Endothelial cell of umbilical vein (primary cell): ENCODE measurements around the gene HDHD3. TPM values are rescaled to one million over a fixed set of nuclear protein-coding genes. Genes with fewer than 3 reads are reported as not detected.
"Not testable (repeated sequence)": the region's sequence is repeated elsewhere in the genome, so short reads cannot be mapped to it uniquely, and the experiment has no call there.

Experiments used
- BruUV-seq: library from RNA; stranded (reverse); fragments of 400-500 nt; replicated peaks from 2 replicates; lab custom pipeline; 2021; lab: Mats Ljungman, UMichigan
- CTCF ChIA-PET: fragments of 300-600, 350-600 bp; sonication (Branson Sonifier 250); formaldehyde crosslinking; loops from one replicate; lab custom pipeline; 2021; ENCODE audit warnings: antibody characterized with exemption, inconsistent platforms; lab: Charles Lee
- POLR2A ChIA-PET: fragments of 300-600, 350-600 bp; sonication (Branson Sonifier 250); formaldehyde crosslinking; loops from one replicate; lab custom pipeline; 2021; ENCODE audit warnings: antibody characterized with exemption, inconsistent platforms; lab: Charles Lee
- DNase-seq: peaks from one replicate; pipeline ENCODE4 v3.0.0-alpha.2; 2011; ENCODE audit warnings: low read depth, low spot score
- FAIRE-seq: peaks from 2 replicates; lab custom pipeline; 2011; peaks lifted over from hg19 to GRCh38; lab: Jason Lieb, UNC
- H2AFZ ChIP-seq: 2 replicates; pipeline ENCODE4 v1.6.0; 2012; ENCODE audit warnings: low read depth, low read length, control low read depth, inconsistent platforms
- H3K27ac ChIP-seq: 2 replicates; pipeline ENCODE4 v1.5.1; 2011; ENCODE audit warnings: low read depth, mild to moderate bottlenecking, control low read depth, low read length, moderate library complexity; ENCODE audit not compliant: insufficient read depth
- H3K27me3 ChIP-seq, 2 experiments: 2 replicates each; pipeline versions ENCODE4 v1.6.0 to v1.6.1; 2011; ENCODE audit warnings: low read length in 2 of 2, mixed read lengths in 1 of 2; ENCODE audit not compliant: control insufficient read depth in 2 of 2, insufficient read depth in 2 of 2
- H3K36me3 ChIP-seq, 2 experiments: 2 replicates in 1 of 2; 3 replicates in 1 of 2; pipeline ENCODE4 v1.5.1; 2011; ENCODE audit warnings: low read length in 2 of 2, mild to moderate bottlenecking in 1 of 2, moderate library complexity in 1 of 2; ENCODE audit not compliant: control insufficient read depth in 2 of 2, insufficient read depth in 2 of 2; ENCODE audit errors: extremely low read depth in 1 of 2
- H3K4me1 ChIP-seq: 3 replicates; pipeline ENCODE4 v1.5.1; 2011; ENCODE audit warnings: mild to moderate bottlenecking, low read length; ENCODE audit not compliant: control insufficient read depth, insufficient read depth; ENCODE audit errors: extremely low read depth
- H3K4me2 ChIP-seq: 2 replicates; pipeline ENCODE4 v1.6.1; 2011; ENCODE audit warnings: low read length, control low read depth, mixed read lengths; ENCODE audit not compliant: insufficient read depth
- H3K4me3 ChIP-seq, 3 experiments: fragments of 200-600 bp in 1 of 3; sonication (generic), shearing (Covaris generic) in 1 of 3; replicated peaks in 1 of 3; 2 replicates each; pipeline ENCODE4 v1.5.1; 2011 to 2016; ENCODE audit warnings: control low read depth in 3 of 3, low read length in 3 of 3, mild to moderate bottlenecking in 2 of 3, inconsistent platforms in 1 of 3, low read depth in 1 of 3, moderate library complexity in 1 of 3; ENCODE audit not compliant: insufficient read depth in 1 of 3
- H3K79me2 ChIP-seq: 2 replicates; pipeline ENCODE4 v1.6.0; 2012; ENCODE audit warnings: low read length, inconsistent platforms; ENCODE audit not compliant: control insufficient read depth, insufficient read depth
- H3K9ac ChIP-seq: replicated peaks from 2 replicates; pipeline ENCODE3; 2011; ENCODE audit warnings: low read length, control low read depth; ENCODE audit not compliant: insufficient read depth; ENCODE audit errors: extremely low read depth
- H3K9me1 ChIP-seq: replicated peaks from 3 replicates; pipeline ENCODE4 v1.6.0; 2011; ENCODE audit warnings: mild to moderate bottlenecking, low read length; ENCODE audit not compliant: control insufficient read depth, insufficient read depth; ENCODE audit errors: extremely low read depth
- H3K9me3 ChIP-seq: replicated peaks from 2 replicates; pipeline ENCODE4 v1.5.1; 2012; ENCODE audit warnings: low read length, inconsistent platforms; ENCODE audit not compliant: control insufficient read depth, insufficient read depth
- H4K20me1 ChIP-seq: replicated peaks from 2 replicates; pipeline ENCODE3; 2011; ENCODE audit warnings: mild to moderate bottlenecking, low read length; ENCODE audit not compliant: control insufficient read depth, insufficient read depth; ENCODE audit errors: extremely low read depth
- EZH2 ChIP-seq: IDR thresholded peaks from 2 replicates; pipeline ENCODE4 v1.6.1; 2012; ENCODE audit warnings: borderline replicate concordance, low read depth, mild to moderate bottlenecking, moderate library complexity, low read length, inconsistent platforms; ENCODE audit not compliant: severe bottlenecking
- FOS ChIP-seq: IDR thresholded peaks from 2 replicates; pipeline ENCODE4 v1.6.1; 2011; ENCODE audit warnings: mild to moderate bottlenecking, low read length, moderate library complexity, borderline replicate concordance; ENCODE audit not compliant: insufficient read depth
- GATA2 ChIP-seq: IDR thresholded peaks from 2 replicates; pipeline ENCODE4 v1.7.0; 2011; ENCODE audit warnings: low read depth, mild to moderate bottlenecking, moderate library complexity, mixed read lengths, low read length; ENCODE audit not compliant: insufficient read length, insufficient read depth
- JUN ChIP-seq: IDR thresholded peaks from 2 replicates; pipeline ENCODE4 v1.6.1; 2011; ENCODE audit warnings: borderline replicate concordance, low read depth; ENCODE audit not compliant: insufficient read length, insufficient read depth
- MAX ChIP-seq: IDR thresholded peaks from 2 replicates; pipeline ENCODE4 v1.6.1; 2011; ENCODE audit not compliant: insufficient read depth, insufficient read length
- MYC ChIP-seq: IDR thresholded peaks from one replicate; pipeline ENCODE4 v1.6.1; 2011; ENCODE audit warnings: mild to moderate bottlenecking, low read depth, low read length
- POLR2A ChIP-seq: IDR thresholded peaks from 2 replicates; pipeline ENCODE4 v1.6.1; 2012; ENCODE audit warnings: low read depth, mild to moderate bottlenecking, control low read depth, low read length
- POLR2AphosphoS5 ChIP-seq: IDR thresholded peaks from 2 replicates; pipeline ENCODE4 v1.6.1; 2012; ENCODE audit warnings: low read depth, mild to moderate bottlenecking, control low read depth, low read length, moderate library complexity; ENCODE audit not compliant: insufficient read depth
- dilution Hi-C: fragments of 300-500 bp; cut with MboI; formaldehyde crosslinking; loops from one replicate; pipeline ENCODE4 v1.15.0; 2019; ENCODE audit warnings: low sequenced_read_pairs; ENCODE audit not compliant: extremely low pct_ligation_motif_present
- intact Hi-C: fragments of 100-400 bp; cut with micrococcal nuclease; formaldehyde crosslinking; loops from one replicate; pipeline ENCODE4 v1.10.0; 2022
- polyA plus RNA-seq, 4 experiments: library from polyadenylated mRNA; depleted of rRNA in 3 of 4; stranded (reverse) in 3 of 4; unstranded in 1 of 4; fragments of >200 nt; gene quantifications; 2 replicates each; pipeline versions ENCODE4 v1.2.1 to v1.2.3, GENCODE V29; 2011 to 2012; ENCODE audit warnings: missing spikeins in 1 of 4
- total RNA-seq: library from RNA; stranded (reverse); gene quantifications from 2 replicates; pipeline ENCODE4 v1.2.3, GENCODE V29; 2021

HDHD3 gene
- total and polyA plus RNA-seq, 2 donors (not counting 3 experiments of a cell fraction or from before 2014, with no cell fraction given) = 7.6 to 14.1 TPM

- Histone ChIP-seq H3K4me3 (no peak overlapping the region), H3K79me2 (no peaks in the 10 kb centered on the region), H3K9me1 (no peaks in the 10 kb centered on the region), H3K36me3 (no peaks in the 10 kb centered on the region), H3K4me2 (no peak overlapping the region), H3K27me3 (no peaks in the 10 kb centered on the region), H3K9ac (no peak overlapping the region), H3K4me1 (no peaks in the 10 kb centered on the region), H3K9me3 (no peaks in the 10 kb centered on the region), H4K20me1 (no peaks in the 10 kb centered on the region), H3K27ac (no peak overlapping the region), H2AFZ (no peak overlapping the region)
- dilution Hi-C loops (no loop called here), intact Hi-C loops (no loop called here)
- ChIA-PET CTCF (no interaction called here), POLR2A (no interaction called here)
- TF ChIP-seq MAX (no peak), POLR2AphosphoS5 (no peak), JUN (no peak), FOS (no peak), POLR2A (no peak), EZH2 (no peak), GATA2 (no peak), MYC (no peak)
- FAIRE-seq (no peak), DNase-seq (no peak)
- BruUV-seq = no TSS peak
These were observed 4.1 kb upstream of the HDHD3 start for GRCh38 chr9:113380869-113381378.

GRCh38 chr9:113379829-113380210 is 3.0 kb upstream of the HDHD3 start:
- intact Hi-C loops, POLR2A ChIA-PET, H2AFZ ChIP-seq, DNase-seq, FAIRE-seq, H3K27ac ChIP-seq, H3K9ac ChIP-seq, H3K9me3 ChIP-seq, CTCF ChIA-PET, H3K79me2 ChIP-seq, H3K4me3 ChIP-seq, H3K36me3 ChIP-seq, H3K27me3 ChIP-seq, H3K9me1 ChIP-seq, H3K4me2 ChIP-seq, dilution Hi-C loops, H3K4me1 ChIP-seq, H4K20me1 ChIP-seq, BruUV-seq: not testable (repeated sequence)

GRCh38 chr9:113379094-113379828 is 2.5 kb upstream of the HDHD3 start:
- CTCF ChIA-PET, H3K4me2 ChIP-seq, H3K4me1 ChIP-seq, intact Hi-C loops, FAIRE-seq, POLR2A ChIA-PET, H3K9me1 ChIP-seq, H3K9me3 ChIP-seq, H4K20me1 ChIP-seq, H3K79me2 ChIP-seq, H3K9ac ChIP-seq, H3K36me3 ChIP-seq, dilution Hi-C loops, H3K27ac ChIP-seq, H2AFZ ChIP-seq, BruUV-seq, H3K27me3 ChIP-seq, H3K4me3 ChIP-seq, DNase-seq: not testable (repeated sequence)
